Measurements from ENCODE around the gene TAF1.
"Not testable (repeated sequence)": the region's sequence is repeated elsewhere in the genome, so short reads cannot be mapped to it uniquely, and the experiment has no call there.

TAF1 gene, protein sequence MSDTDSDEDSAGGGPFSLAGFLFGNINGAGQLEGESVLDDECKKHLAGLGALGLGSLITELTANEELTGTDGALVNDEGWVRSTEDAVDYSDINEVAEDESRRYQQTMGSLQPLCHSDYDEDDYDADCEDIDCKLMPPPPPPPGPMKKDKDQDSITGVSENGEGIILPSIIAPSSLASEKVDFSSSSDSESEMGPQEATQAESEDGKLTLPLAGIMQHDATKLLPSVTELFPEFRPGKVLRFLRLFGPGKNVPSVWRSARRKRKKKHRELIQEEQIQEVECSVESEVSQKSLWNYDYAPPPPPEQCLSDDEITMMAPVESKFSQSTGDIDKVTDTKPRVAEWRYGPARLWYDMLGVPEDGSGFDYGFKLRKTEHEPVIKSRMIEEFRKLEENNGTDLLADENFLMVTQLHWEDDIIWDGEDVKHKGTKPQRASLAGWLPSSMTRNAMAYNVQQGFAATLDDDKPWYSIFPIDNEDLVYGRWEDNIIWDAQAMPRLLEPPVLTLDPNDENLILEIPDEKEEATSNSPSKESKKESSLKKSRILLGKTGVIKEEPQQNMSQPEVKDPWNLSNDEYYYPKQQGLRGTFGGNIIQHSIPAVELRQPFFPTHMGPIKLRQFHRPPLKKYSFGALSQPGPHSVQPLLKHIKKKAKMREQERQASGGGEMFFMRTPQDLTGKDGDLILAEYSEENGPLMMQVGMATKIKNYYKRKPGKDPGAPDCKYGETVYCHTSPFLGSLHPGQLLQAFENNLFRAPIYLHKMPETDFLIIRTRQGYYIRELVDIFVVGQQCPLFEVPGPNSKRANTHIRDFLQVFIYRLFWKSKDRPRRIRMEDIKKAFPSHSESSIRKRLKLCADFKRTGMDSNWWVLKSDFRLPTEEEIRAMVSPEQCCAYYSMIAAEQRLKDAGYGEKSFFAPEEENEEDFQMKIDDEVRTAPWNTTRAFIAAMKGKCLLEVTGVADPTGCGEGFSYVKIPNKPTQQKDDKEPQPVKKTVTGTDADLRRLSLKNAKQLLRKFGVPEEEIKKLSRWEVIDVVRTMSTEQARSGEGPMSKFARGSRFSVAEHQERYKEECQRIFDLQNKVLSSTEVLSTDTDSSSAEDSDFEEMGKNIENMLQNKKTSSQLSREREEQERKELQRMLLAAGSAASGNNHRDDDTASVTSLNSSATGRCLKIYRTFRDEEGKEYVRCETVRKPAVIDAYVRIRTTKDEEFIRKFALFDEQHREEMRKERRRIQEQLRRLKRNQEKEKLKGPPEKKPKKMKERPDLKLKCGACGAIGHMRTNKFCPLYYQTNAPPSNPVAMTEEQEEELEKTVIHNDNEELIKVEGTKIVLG (N-terminal part only)

DNA sequence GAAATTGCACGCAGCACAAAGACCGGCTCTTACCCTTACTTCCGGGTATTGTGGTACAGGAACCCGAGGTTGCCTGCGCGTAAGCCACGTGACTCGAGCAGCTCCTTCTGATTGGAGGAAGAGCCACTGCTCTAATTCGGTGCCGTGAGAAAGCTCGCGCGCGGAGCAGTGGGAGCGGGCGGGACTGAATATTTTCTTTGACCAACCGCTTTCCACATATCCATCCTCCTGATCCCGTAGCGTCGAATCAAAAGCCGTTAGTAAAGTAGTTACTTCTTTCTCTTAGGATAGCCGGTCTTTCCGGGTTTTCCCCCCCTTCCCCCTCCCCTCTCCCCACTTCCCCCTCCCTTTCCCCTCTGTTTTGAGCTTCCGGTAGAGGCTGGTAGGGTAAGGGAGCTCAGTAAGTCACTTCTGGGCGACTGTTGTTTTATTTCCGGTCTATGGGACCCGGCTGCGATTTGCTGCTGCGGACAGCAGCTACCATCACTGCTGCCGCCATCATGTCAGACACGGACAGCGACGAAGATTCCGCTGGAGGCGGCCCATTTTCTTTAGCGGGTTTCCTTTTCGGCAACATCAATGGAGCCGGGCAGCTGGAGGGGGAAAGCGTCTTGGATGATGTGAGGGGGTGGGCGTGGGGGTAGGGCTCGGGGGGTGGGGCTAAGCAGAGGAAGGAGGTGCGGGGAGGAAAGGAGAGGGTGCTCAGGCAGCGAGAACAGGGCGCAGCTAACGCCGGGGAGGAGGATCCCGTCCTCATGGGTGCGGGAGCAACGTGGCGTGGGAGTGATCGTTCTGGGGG lies at the start of gene TAF1:
TSS of gene TAF1 (plus strand) at position 483 of the 799 bp plus-strand sequence. CDS start at position 501, 18 bp downstream.
- TF ChIP-seq, protein P1, sequence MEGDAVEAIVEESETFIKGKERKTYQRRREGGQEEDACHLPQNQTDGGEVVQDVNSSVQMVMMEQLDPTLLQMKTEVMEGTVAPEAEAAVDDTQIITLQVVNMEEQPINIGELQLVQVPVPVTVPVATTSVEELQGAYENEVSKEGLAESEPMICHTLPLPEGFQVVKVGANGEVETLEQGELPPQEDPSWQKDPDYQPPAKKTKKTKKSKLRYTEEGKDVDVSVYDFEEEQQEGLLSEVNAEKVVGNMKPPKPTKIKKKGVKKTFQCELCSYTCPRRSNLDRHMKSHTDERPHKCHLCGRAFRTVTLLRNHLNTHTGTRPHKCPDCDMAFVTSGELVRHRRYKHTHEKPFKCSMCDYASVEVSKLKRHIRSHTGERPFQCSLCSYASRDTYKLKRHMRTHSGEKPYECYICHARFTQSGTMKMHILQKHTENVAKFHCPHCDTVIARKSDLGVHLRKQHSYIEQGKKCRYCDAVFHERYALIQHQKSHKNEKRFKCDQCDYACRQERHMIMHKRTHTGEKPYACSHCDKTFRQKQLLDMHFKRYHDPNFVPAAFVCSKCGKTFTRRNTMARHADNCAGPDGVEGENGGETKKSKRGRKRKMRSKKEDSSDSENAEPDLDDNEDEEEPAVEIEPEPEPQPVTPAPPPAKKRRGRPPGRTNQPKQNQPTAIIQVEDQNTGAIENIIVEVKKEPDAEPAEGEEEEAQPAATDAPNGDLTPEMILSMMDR (IDR thresholded peaks at IDR 0.05; ENCODE audit: low read length, missing control alignments), result no peak
- H3K4me3 ChIP-seq (replicated peaks; ENCODE audit: low read depth, low read length), result peak within 1 kb of the TSS; percentile 77
- peak; percentile 98 for DNase-seq (ENCODE audit: low read depth)

DNA sequence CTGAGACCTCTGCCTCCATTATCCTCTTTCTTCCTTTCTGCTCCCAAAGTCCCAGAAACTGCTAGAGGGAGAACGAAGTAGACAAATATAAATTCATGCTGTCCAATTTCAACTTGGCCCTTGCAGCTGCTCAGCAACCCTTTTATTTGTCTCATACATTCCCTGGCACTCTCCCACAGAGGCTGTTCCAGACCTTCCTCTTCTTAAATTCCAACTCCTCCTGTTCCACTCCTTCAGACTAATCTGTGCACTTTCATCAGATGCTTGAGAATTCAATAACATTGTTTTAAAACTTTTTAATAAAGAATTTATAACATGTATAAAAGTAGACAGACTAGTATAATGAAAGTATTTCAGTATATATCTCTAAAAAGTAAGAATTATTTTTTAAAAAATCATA lies 49.2 kb upstream of the TAF1 start:
- DNase-seq (ENCODE audit: low read depth), result peak; percentile 13
- not testable (repeated sequence) for H3K4me3 ChIP-seq (replicated peaks; ENCODE audit: low read depth, low read length)

DNA sequence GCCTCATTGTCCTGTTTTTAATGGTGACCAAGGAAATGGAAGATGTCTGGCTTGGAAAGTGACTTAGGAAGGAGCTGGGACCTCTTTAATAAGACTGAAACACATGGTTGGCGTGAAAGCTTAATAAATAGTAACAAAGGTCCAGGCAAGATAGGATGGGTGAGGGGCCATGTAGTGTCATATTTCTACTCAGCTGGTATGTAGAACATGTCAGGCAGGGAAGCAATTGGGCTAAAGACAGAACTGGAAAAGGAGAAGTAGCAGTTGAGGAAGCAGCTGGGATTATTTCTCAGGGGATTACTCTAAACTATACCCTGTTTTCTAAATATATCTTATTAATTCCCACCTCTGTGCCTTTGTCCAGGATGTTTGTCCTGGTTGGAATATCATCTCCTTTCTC lies 46.0 kb upstream of the TAF1 start:
- no peak for DNase-seq (ENCODE audit: low read depth)
- TF ChIP-seq, protein P1 (IDR thresholded peaks at IDR 0.05; ENCODE audit: low read length, missing control alignments), result no peak
- H3K4me3 ChIP-seq (replicated peaks; ENCODE audit: low read depth, low read length), result no peak overlapping the region

DNA sequence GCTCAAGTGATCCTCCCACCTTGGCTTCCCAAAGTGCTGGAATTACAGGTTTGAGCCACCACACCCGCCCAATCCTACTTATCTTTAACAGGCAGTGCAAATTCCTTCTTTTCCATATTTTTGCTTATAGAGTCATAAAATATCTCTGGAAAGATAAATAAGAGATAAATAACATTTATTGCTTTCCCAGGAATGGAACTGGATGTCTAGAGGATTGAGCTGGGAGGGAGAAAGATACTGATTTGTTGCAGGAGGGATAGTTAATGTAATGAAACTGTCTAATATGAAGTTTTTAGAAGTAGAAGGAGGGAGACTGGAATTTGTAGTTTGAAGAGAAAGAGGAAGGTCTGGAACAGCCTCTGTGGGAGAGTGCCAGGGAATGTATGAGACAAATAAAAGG lies 44.4 kb upstream of the TAF1 start:
- no peak overlapping the region for H3K4me3 ChIP-seq (replicated peaks; ENCODE audit: low read depth, low read length)
- no peak for DNase-seq (ENCODE audit: low read depth)
- TF ChIP-seq, protein P1 (IDR thresholded peaks at IDR 0.05; ENCODE audit: low read length, missing control alignments), result no peak

DNA sequence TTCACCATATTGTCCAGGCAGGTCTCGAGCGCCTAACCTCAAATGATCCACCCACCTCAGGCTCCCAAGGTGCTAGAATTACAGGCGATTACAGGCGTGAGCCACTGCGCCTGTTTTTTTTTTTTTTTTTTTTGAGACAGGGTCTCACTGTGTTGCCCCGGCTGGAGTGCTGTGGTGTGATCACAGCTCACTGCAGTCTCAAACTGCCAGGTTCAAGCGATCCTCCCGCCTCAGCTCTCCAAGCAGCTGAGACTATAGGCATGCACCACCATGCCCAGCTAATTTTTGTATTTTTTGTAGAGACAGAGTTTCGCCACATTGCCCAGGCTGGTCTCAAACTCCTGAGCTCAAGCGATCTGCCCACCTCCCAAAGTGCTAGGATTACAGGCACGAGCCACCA lies 41.7 kb upstream of the TAF1 start:
- not testable (repeated sequence) for H3K4me3 ChIP-seq (replicated peaks; ENCODE audit: low read depth, low read length); DNase-seq (ENCODE audit: low read depth)

DNA sequence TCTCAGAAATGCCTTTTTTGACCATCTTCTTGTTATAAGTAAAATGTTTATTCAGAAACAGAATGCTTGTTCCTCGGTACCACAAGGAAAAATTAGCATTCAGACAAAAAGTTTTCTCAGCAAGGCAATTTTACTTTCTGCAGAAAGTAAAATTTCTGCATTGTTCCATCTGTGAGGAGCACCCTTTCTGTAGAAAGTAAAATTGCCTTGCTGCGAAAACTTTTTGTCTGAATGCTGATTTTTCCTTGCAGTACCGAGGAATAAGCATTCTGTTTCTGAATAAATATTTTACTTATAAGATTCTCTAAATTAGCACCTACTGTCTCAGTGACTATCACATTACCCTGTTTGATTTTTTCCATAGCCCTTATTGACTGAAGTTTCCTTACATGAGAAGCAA lies 39.8 kb upstream of the TAF1 start:
- H3K4me3 ChIP-seq (replicated peaks; ENCODE audit: low read depth, low read length), result no peak overlapping the region
- TF ChIP-seq, protein P1 (IDR thresholded peaks at IDR 0.05; ENCODE audit: low read length, missing control alignments), result no peak
- DNase-seq (ENCODE audit: low read depth), result no peak

DNA sequence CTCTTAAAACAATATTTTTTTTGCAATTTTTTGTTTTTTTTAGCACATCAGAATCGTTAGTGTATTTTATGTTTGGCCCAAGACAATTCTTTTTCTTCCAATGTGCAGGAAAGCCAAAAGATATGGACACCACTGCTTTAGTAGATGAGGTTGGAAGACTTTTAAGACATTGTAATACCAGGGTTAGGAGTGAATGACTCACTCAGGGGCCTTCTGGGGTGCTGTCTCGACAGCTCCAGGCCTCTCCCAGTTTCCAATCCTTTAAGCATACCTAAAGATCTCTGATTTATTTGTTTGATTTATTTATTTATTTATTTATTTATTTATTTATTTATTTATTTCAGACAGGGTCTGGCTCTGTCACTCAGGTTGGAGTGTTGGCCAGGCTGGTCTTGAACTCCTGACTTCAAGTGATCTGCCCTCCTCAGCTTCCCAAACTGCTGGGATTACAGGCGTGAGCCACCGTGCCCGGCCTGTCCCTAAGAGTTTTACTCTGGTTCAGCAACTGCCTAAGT lies 16.9 kb upstream of the TAF1 start:
- DNase-seq (ENCODE audit: low read depth), result peak; percentile 8
- not testable (repeated sequence) for H3K4me3 ChIP-seq (replicated peaks; ENCODE audit: low read depth, low read length)

DNA sequence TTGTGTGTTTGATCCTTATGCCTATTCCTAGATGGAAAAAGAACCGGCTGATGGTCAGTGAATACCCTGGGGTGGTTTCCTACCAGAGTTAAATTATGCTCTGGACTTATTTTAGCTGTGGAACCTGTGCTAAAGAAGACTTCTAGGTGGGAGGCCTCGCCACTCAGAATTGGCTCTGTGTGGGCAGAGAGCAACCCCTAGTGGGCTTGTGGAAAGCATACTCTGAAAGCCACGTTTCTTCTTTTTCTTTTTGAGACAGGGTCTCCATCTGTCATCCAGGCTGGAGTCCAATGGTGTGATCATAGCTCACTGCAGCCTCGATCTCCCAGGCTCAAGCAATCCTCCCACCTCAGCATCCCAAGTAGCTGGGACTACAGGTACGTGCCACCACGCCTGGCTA lies 16.3 kb upstream of the TAF1 start:
- H3K4me3 ChIP-seq (replicated peaks; ENCODE audit: low read depth, low read length); DNase-seq (ENCODE audit: low read depth): not testable (repeated sequence)

DNA sequence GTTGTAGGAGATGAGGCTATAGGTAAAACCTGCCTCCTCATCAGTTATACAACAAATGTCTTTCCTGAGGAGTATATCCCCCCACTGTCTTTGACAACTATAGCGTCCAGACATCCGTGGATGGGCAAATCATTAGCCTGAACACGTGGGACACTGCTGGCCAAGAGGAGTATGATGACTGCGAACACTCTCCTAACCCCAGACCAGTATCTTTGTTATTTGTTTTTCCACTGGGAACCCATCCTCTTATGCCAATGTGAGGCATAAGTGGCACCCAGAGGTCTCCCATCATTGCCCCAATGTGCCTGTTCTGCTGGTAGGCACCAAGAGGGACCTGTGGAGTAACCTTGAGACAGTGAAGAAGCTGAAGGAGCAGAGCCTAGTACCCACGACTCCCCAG lies 13.7 kb upstream of the TAF1 start:
- not testable (repeated sequence) for DNase-seq (ENCODE audit: low read depth); H3K4me3 ChIP-seq (replicated peaks; ENCODE audit: low read depth, low read length)
